HG03280 (cell line): ENCODE results near the gene TRIM41.
"Not testable (repeated sequence)": the region's sequence is repeated elsewhere in the genome, so short reads cannot be mapped to it uniquely, and the experiment has no call there.

Experiments used
- ATAC-seq: cut with Tn5 transposase; IDR thresholded peaks from one replicate; pipeline ENCODE4 v1.9.1; 2021; ENCODE audit warnings: mild to moderate bottlenecking, moderate library complexity; ENCODE audit not compliant: unreplicated experiment

The TRIM41 gene

GRCh38 chr5:181192337-181193046 is 30.6 kb upstream of the TRIM41 start:
- ATAC-seq = no peak

- ATAC-seq = no peak
Observed at GRCh38 chr5:181193656-181194055, 29.4 kb upstream of the TRIM41 start.

DNA sequence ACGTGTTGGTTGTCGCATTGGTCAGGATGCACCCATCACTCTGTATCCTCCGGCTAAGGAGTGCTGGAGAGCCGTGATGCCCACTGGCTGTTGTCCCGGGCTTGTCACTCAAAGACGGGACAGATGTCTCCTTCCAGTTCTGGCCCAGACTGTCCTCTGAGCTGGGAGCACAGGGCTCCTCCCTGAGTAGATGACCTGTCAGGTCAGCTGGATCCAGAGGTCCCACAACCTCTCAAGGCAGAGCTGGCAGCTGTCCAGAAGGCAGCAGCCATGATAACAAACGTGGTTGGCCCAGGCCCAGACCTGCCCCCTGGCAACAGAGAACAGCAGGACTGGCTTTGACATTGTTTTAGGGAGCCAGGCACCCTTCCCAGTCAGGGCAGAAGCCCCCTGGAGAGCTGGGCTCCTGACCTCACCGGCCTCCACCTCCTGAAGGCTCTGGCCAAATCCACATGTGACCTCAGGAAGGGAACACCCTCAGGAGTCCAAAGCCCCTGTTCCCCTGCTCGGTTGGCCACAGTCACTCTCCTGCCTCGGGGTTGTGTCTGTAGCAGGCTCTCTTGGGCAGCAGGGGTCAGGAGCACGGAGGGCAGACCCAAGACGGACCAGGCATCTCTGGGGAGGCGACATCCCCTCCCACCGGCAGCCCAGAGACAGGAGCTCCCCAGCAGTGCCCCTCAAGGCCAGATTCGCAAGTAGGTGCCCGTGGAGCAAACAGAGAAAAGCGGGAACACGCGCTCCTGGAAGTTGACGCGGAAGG is 28.4 kb upstream of the TRIM41 start:
- no peak for ATAC-seq

DNA sequence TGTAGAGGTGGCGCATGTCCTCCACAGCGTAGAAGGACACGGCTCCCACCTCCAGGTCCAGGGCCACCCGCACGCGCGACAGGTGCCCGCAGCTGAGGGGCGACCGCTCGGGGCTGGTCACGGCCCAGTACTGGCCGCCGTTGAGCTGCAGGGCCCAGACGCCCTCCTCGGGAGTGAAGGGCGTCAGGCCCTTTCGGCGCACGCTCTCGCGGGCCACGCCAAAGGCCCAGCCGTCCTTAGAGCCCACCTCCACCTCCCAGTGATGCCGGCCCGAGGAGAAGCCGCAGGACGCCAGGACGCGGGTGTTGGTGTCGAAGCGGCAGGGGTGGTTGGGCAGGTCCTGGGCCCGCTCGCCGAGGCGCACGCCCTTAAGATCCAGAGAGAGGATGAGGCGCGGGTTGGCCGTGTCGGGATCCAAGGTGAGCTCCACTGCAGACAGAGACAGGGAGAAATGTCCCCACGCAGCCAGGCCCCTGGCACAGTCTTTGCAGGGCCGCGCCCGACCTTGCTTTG is 27.8 kb upstream of the TRIM41 start:
- ATAC-seq = no peak

DNA sequence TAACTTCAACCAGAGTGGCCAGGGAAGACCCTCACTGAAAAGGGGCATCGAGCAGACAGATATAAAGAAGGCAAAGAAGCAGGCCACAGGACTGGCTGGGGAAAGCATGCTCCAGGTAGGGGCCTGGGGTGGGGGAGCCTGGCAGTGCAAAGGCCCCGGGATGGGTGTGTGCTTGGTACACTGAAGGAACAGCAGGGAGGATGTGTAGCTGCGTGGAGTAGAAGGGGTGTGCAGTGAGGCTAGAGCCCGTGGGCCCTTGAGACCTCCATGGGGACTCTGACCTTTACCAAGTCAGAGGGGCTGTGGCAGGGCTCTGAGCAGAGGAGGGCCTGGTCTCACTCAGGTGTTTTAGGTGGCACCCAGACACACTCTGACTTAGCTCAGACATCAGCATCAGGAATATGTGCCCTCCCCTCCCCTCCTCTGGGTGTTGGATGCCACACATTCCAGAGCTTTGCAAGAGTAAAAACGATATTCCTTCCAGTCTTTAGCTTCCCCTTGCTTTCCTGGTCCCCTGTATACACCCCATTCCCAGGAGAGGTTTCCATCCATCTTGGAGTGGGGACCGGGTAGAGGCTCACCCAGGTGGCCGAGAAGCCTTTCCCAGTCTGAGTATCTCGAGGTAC is 25.6 kb upstream of the TRIM41 start:
- no peak for ATAC-seq

GRCh38 chr5:181198106-181198685 is 24.9 kb upstream of the TRIM41 start:
- ATAC-seq = no peak

- no peak for ATAC-seq
Observed at GRCh38 chr5:181198905-181199519, 24.1 kb upstream of the TRIM41 start.

- ATAC-seq = no peak
Observed at GRCh38 chr5:181199881-181200638, 23.0 kb upstream of the TRIM41 start.

DNA sequence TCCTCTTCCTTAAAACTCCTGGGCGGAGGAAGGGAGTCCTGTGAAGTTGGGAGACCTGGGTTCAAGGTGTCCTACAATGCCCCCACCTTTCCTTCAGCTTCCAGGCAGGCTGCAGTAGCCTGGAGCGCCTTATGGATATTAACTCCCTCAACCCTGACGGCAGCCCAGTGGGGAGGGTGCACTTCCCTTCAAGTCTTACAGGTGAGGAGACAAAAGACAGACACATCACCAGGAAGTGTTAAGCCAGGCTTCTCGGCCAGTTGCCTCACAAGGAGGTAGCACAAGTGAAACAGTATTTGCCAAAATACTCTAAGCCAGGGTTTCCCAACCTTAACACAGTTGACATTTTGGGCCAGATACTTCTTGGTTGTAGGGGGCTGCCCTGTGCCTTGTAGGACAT is 22.3 kb upstream of the TRIM41 start:
- no peak for ATAC-seq

GRCh38 chr5:181203093-181203711 is 19.9 kb upstream of the TRIM41 start:
- no peak for ATAC-seq

DNA sequence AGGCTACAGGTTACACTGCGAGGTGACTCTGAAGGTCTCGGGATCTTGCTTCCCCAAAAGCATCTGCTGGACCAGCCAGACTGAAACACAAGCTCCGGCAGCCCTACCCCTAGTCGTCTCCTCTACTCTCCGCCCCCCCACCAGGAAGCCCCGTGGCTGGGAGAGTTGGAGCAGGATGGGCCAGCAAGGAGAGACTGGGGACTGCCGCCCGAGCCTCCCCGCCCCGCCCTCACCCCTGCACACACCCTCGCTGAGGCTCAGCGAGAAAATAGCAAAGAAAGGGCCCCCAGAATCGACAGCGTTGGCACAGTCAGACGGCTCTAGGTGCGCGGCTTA is 19.3 kb upstream of the TRIM41 start:
- no peak for ATAC-seq

DNA sequence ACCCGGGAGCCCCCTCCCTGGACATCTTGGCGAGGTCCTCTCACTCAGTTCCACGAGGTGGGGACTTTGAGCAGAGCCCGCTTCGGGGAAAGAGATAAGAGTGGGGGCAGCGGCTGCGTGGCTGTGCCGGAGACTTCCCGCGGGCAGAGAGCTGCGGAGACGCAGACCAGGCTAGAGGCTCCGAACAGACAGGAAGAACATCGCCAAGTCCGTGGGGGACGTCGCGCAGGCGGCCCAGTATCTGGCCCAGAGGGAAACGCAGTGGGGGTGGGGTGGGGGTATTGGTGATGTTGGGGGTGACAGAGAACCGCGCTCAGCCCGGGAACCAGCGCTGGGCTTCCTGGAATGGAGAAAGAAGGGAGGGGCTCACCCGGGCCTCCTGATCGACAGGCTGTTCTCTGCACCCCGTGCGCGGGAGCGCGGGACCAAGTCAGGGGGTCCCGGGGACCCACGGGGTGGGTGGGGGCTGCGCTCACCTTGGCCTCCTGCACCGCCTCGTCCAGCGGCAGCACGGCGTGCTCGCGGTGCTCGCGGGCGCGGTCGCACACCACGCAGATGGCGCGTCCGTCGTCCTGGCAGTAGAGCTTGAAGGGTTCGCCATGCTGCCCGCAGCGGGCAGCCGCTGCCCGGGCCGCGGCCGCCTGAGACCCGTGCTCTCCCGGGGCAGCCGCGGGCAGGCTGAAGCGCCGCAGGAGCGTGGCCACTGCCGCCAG is 18.8 kb upstream of the TRIM41 start:
- no peak for ATAC-seq

GRCh38 chr5:181204826-181205760 is 18.0 kb upstream of the TRIM41 start, which contains the start of gene TRIM7:
Gene TRIM7, minus strand, starts transcription at chr5:181205196. Its CDS starts 86 bp downstream, at chr5:181205110.
- no peak for ATAC-seq

GRCh38 chr5:181205761-181206649 is 17.1 kb upstream of the TRIM41 start:
- ATAC-seq = no peak

GRCh38 chr5:181207214-181207959 is 15.7 kb upstream of the TRIM41 start:
- ATAC-seq = no peak

DNA sequence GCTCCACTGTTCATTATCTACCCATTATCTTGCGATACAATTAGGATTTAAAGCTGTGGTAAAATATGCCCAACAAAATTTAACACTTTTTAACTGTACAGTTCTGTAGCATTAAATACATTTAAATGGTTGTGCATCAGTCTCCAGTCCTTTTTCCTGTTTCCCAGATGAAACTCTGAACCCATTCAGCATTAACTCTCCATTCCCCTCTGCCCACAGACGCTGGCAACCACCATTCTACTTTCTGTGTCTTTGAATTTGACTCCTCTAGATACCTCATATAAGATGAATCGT is 15.2 kb upstream of the TRIM41 start:
- no peak for ATAC-seq

DNA sequence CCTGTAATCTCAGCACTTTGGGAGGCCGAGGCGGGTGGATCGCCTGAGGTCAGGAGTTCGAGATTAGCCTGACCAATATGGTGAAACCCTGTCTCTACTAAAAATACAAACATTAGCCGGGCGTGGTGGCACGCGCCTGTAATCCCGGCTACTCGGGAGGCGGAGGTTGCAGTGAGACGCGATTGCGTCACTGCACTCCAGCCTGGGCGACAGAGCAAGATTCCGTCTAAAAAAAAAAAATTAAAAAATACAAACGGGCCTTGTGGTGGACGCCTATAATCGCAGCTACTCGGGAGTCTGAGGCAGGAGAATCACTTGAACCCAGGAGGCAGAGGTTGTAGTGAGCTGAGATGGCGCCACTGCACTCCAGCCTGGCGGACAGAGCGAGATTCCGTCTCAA is 14.1 kb upstream of the TRIM41 start:
- ATAC-seq = not testable (repeated sequence)
